RWPE1 (cell line): ENCODE measurements around the gene MOB2.

ENCODE experiments used
- CTCF ChIA-PET: fragments of 350-600 bp; sonication (Branson Sonifier 250); formaldehyde crosslinking; extraction: SDS; loops from one replicate; lab custom pipeline; 2021; lab: Yijun Ruan, JAX
- POLR2A ChIA-PET: fragments of 400-600 bp; formaldehyde crosslinking; extraction: SDS; loops from one replicate; lab custom pipeline; 2020; ENCODE audit warnings: antibody characterized with exemption; ENCODE audit not compliant: low non-redundant PET; lab: Yijun Ruan, JAX
- DNase-seq: peaks from one replicate; pipeline ENCODE4 v3.0.0; 2012; ENCODE audit warnings: low spot score
- H3K27ac ChIP-seq: fragments of 450-650 bp; 2 replicates; pipeline ENCODE4 v1.5.1; 2017
- CTCF ChIP-seq: fragments of 450-650 bp; conservative IDR thresholded peaks from 2 replicates; pipeline ENCODE4 v1.5.1; 2017; ENCODE audit warnings: low read depth, mild to moderate bottlenecking

Gene MOB2

GRCh38 chr11:1501421-1502167, 15.0 kb upstream of the MOB2 start:
- ChIA-PET POLR2A (no interaction called here), CTCF (interaction anchor here (0.7 kb wide), 1 partner anchor 22 kb away, joined by 4 read pairs; no protein-coding TSS in a partner anchor)
- TF ChIP-seq CTCF, result no peak
- H3K27ac ChIP-seq, result no peak overlapping the region
- no peak for DNase-seq

- CTCF ChIA-PET, result interaction anchor here (0.7 kb wide), 1 partner anchor 21 kb away, joined by 4 read pairs; no protein-coding TSS in a partner anchor
- POLR2A ChIA-PET, result no interaction called here
- DNase-seq, result no peak
- no peak for TF ChIP-seq CTCF
- H3K27ac ChIP-seq, result no peak overlapping the region
Measured at GRCh38 chr11:1500466-1501420, 14.2 kb upstream of the MOB2 start.

- ChIA-PET POLR2A (no interaction called here), CTCF (interaction anchor here (0.8 kb wide), 1 partner anchor 20 kb away, joined by 4 read pairs; no protein-coding TSS in a partner anchor)
- no peak overlapping the region for H3K27ac ChIP-seq
- no peak for DNase-seq
- no peak for TF ChIP-seq CTCF
Measured at GRCh38 chr11:1499899-1500298, 13.3 kb upstream of the MOB2 start.

- ChIA-PET POLR2A (no interaction called here), CTCF (interaction anchor here (0.8 kb wide), 1 partner anchor 19 kb away, joined by 4 read pairs; no protein-coding TSS in a partner anchor)
- no peak overlapping the region for H3K27ac ChIP-seq
- DNase-seq, result no peak
- no peak for TF ChIP-seq CTCF
Measured at GRCh38 chr11:1499261-1499890, 12.8 kb upstream of the MOB2 start.

GRCh38 chr11:1498262-1498661, 11.7 kb upstream of the MOB2 start:
- no peak overlapping the region for H3K27ac ChIP-seq
- no peak for DNase-seq
- TF ChIP-seq CTCF, result no peak
- CTCF ChIA-PET, result no interaction called here
- POLR2A ChIA-PET, result no interaction called here

- POLR2A ChIA-PET, result no interaction called here
- no peak for DNase-seq
- H3K27ac ChIP-seq, result no peak overlapping the region
- CTCF ChIA-PET, result no interaction called here
- no peak for TF ChIP-seq CTCF
Measured at GRCh38 chr11:1497600-1497999, 11.0 kb upstream of the MOB2 start.
